HL-60 (cell line): Measurements from ENCODE around the gene ZDHHC12.

Source experiments
- CTCF ChIP-seq: IDR thresholded peaks from one replicate; pipeline ENCODE4 v1.5.1; 2011; ENCODE audit warnings: low read length, control low read depth, inconsistent platforms; ENCODE audit not compliant: insufficient read depth
- GABPA ChIP-seq: IDR thresholded peaks from 2 replicates; pipeline ENCODE4 v1.6.1; 2012; ENCODE audit warnings: low read depth
- POLR2AphosphoS5 ChIP-seq: IDR thresholded peaks from 2 replicates; pipeline ENCODE4 v1.6.1; 2012; ENCODE audit warnings: low read depth
- REST ChIP-seq: IDR thresholded peaks from 2 replicates; pipeline ENCODE4 v1.6.1; 2012; ENCODE audit warnings: low read depth; ENCODE audit not compliant: insufficient replicate concordance

GRCh38 chr9:128731691-128732090 lies 7.8 kb upstream of the ZDHHC12 start:
- no peak for TF ChIP-seq POLR2AphosphoS5
- TF ChIP-seq CTCF = no peak
- no peak for TF ChIP-seq REST
- no peak for TF ChIP-seq GABPA
